ENCODE measurements around the gene SLC30A1.

- no peak for TF ChIP-seq POLR2AphosphoS5 (IDR thresholded peaks at IDR 0.05)
- TF ChIP-seq CTCF (IDR thresholded peaks at IDR 0.05; ENCODE audit: poor library complexity, severe bottlenecking), result no peak
These were observed 7.6 kb upstream of the SLC30A1 start for GRCh38 chr1:211586538-211586937.

Measured in neural cell (in vitro differentiated cells).